Neuronal stem cell (in vitro differentiated cells): Measurements from ENCODE around the gene GNMT.
A peak's percentile ranks its signal among the peaks of the same experiment; 100 is the strongest.
"Not testable (repeated sequence)": the region's sequence is repeated elsewhere in the genome, so short reads cannot be mapped to it uniquely, and the experiment has no call there.

Experiments used
- DNase-seq: peaks from one replicate; pipeline ENCODE4 v3.0.0-alpha.2; 2013; ENCODE audit warnings: low spot score
- H2AFZ ChIP-seq: one replicate; pipeline ENCODE4 v1.6.1; 2013; ENCODE audit warnings: mild to moderate bottlenecking, low read length, inconsistent platforms
- H2AK5ac ChIP-seq: 2 replicates; pipeline ENCODE4 v1.6.1; 2013; ENCODE audit warnings: low read depth, mild to moderate bottlenecking, inconsistent platforms, low read length, moderate library complexity, mixed read lengths
- H2BK120ac ChIP-seq: 2 replicates; pipeline ENCODE4 v1.6.1; 2013; ENCODE audit warnings: low read depth, mild to moderate bottlenecking, inconsistent platforms, low read length, moderate library complexity, mixed read lengths
- H2BK12ac ChIP-seq: one replicate; pipeline ENCODE4 v1.6.1; 2013; ENCODE audit warnings: low read length, inconsistent platforms
- H2BK15ac ChIP-seq: 2 replicates; pipeline ENCODE4 v1.6.1; 2013; ENCODE audit warnings: mild to moderate bottlenecking, low read length, inconsistent platforms, mixed read lengths
- H2BK5ac ChIP-seq: one replicate; pipeline ENCODE4 v1.6.1; 2013; ENCODE audit warnings: inconsistent platforms, mild to moderate bottlenecking, low read length, moderate library complexity
- H3K14ac ChIP-seq: one replicate; pipeline ENCODE4 v1.6.1; 2013; ENCODE audit warnings: low read length, inconsistent platforms
- H3K18ac ChIP-seq: 2 replicates; pipeline ENCODE4 v1.6.1; 2013; ENCODE audit warnings: low read length, inconsistent platforms
- H3K23ac ChIP-seq: 2 replicates; pipeline ENCODE4 v1.6.1; 2013; ENCODE audit warnings: low read depth, mild to moderate bottlenecking, mixed read lengths, low read length, inconsistent platforms; ENCODE audit not compliant: poor library complexity
- H3K27ac ChIP-seq: replicated peaks from 3 replicates; pipeline ENCODE4 v1.5.1; 2013; ENCODE audit warnings: low read length, inconsistent platforms
- H3K27me3 ChIP-seq, 3 experiments: 2 replicates each; pipeline ENCODE4 v1.6.1; 2013; ENCODE audit warnings: low read length in 3 of 3, mild to moderate bottlenecking in 2 of 3, inconsistent platforms in 1 of 3, low read depth in 1 of 3, mixed read lengths in 1 of 3, moderate library complexity in 1 of 3; ENCODE audit not compliant: control insufficient read depth in 3 of 3, insufficient read depth in 3 of 3
- H3K36me3 ChIP-seq, 2 donors: replicated peaks in 1 of 2; 2 replicates each; pipeline ENCODE4 v1.6.1; 2013; ENCODE audit warnings: low read length in 2 of 2; ENCODE audit not compliant: control insufficient read depth in 2 of 2, insufficient read depth in 2 of 2
- H3K4ac ChIP-seq: 2 replicates; pipeline ENCODE4 v1.6.1; 2013; ENCODE audit warnings: inconsistent platforms, mild to moderate bottlenecking, low read length, moderate library complexity
- H3K4me1 ChIP-seq, 2 donors: 1 replicate in 1 of 2; 2 replicates in 1 of 2; pipeline ENCODE4 v1.6.1; 2013; ENCODE audit warnings: low read length in 2 of 2, low read depth in 1 of 2; ENCODE audit not compliant: control insufficient read depth in 2 of 2, insufficient read depth in 1 of 2
- H3K4me2 ChIP-seq: one replicate; pipeline ENCODE4 v1.6.1; 2013; ENCODE audit warnings: mild to moderate bottlenecking, low read length, inconsistent platforms; ENCODE audit not compliant: insufficient read depth, poor library complexity, severe bottlenecking
- H3K4me3 ChIP-seq, 2 donors: 2 replicates each; pipeline ENCODE4 v1.5.1; 2013; ENCODE audit warnings: low read length in 2 of 2, mild to moderate bottlenecking in 2 of 2, inconsistent platforms in 1 of 2, moderate library complexity in 1 of 2
- H3K79me1 ChIP-seq: one replicate; pipeline ENCODE4 v1.6.1; 2013; ENCODE audit warnings: low read depth, mild to moderate bottlenecking, inconsistent platforms, low read length, moderate library complexity
- H3K9ac ChIP-seq: one replicate; pipeline ENCODE4 v1.6.1; 2013; ENCODE audit warnings: mild to moderate bottlenecking, low read depth, low read length, inconsistent platforms; ENCODE audit not compliant: poor library complexity
- H3K9me3 ChIP-seq, 2 donors: replicated peaks in 1 of 2; 2 replicates each; pipeline versions ENCODE3 to v1.6.1; 2013; ENCODE audit warnings: low read length in 2 of 2, mild to moderate bottlenecking in 2 of 2, inconsistent platforms in 1 of 2, low read depth in 1 of 2, mixed read lengths in 1 of 2, moderate library complexity in 1 of 2; ENCODE audit not compliant: control insufficient read depth in 2 of 2, insufficient read depth in 1 of 2
- H4K8ac ChIP-seq: one replicate; pipeline ENCODE4 v1.6.1; 2013; ENCODE audit warnings: low read depth, mild to moderate bottlenecking, inconsistent platforms, low read length, moderate library complexity
- H4K91ac ChIP-seq: one replicate; pipeline ENCODE4 v1.6.1; 2013; ENCODE audit warnings: low read length, low read depth, mild to moderate bottlenecking, inconsistent platforms; ENCODE audit not compliant: poor library complexity
- WGBS, 2 donors: extraction: QIAGEN DNeasy Blood & Tissue Kit; methylation state at CpG; one replicate each; pipeline ENCODE4 v1.1.7; 2013; ENCODE audit warnings: missing lambda C conversion rate in 2 of 2, mixed read lengths in 1 of 2; ENCODE audit not compliant: insufficient read length in 2 of 2, insufficient replicate concordance in 1 of 2; ENCODE audit errors: extremely low coverage in 2 of 2; 5-methylcytosine and 5-hydroxymethylcytosine counted together

GNMT gene

DNA sequence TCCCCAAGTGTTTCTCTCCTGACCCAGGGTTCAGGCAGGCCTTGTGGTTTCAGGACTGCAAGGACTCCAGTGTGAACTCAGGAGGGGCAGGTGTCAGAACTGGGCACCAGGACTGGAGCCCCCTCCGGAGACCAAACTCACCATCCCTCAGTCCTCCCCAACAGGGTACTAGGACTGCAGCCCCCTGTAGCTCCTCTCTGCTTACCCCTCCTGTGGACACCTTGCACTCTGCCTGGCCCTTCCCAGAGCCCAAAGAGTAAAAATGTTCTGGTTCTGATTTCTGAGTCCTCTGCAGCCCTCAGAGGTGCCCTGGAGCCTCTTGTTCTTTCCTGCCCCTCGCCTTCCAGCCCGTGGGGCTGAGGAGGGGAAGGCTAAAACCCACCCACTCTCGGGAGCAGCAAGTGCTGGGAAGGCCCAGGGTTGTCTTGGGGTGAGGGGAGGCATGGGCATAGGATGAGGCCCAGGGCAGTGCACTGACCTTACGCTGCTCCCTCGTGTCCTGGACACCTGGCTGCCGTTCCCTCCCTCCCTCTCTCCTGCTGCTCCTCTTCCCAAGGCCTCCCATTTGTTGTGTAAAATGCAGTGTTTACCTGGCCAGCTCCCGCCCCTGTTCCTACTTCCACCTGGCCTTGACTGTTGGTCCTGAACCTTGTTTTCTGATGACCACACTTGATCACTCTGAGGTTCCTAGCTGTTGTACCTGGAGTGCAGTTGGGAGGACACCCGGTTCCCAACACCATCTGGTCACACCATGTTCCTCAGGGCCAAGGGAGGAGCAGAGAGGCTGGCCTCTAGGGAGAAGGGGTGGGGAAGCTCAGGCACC, 21.4 kb upstream of the GNMT start:
- Histone ChIP-seq H3K4me2 (no peak overlapping the region), H4K8ac (no peak overlapping the region), H3K23ac (no peak overlapping the region), H2AFZ (no peak overlapping the region), H3K4ac (no peak overlapping the region), H3K9ac (no peak overlapping the region), H3K36me3 (peaks cover 55 to 96% of the 10 kb centered on the region in 2 donors), H3K79me1 (peaks cover 9% of the 10 kb centered on the region), H2BK15ac (no peak overlapping the region), H2BK120ac (no peak overlapping the region), H3K9me3 (peaks cover 0 to 2% of the 10 kb centered on the region in 2 donors), H3K4me3 (peak overlapping the region in 1 of 2 donors; percentile 32), H2BK5ac (no peak overlapping the region), H3K27me3 (no peaks in the 10 kb centered on the region), H2BK12ac (no peak overlapping the region), H3K18ac (no peak overlapping the region), H3K4me1 (no peaks in the 10 kb centered on the region), H4K91ac (no peak overlapping the region), H2AK5ac (no peak overlapping the region), H3K27ac (no peak overlapping the region), H3K14ac (no peak overlapping the region)
- no peak for DNase-seq
- no CpG with 5 or more reads among the region's 9 CpGs for WGBS, 2 donors

DNA sequence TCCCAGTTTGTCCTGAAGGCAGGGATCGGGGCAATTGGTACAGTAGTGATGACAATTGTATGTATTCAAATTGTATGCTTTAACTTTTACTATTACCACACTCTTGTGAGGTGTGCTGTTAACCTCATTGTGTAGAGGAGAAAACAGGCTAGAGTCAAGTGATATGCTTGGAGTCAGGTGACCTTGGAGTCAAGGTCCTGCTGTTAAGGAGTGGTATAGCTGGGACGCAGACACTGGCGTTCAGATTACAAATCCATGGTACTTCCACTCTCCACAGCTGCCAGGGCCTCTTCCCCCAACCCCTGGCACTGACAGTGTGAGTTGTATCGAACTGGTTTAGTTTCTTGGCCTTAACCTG, 20.8 kb upstream of the GNMT start:
- Histone ChIP-seq H3K9ac (no peak overlapping the region), H4K91ac (no peak overlapping the region), H3K4me3 (no peak overlapping the region), H3K14ac (no peak overlapping the region), H4K8ac (no peak overlapping the region), H2BK120ac (no peak overlapping the region), H3K27me3 (no peaks in the 10 kb centered on the region), H2BK5ac (no peak overlapping the region), H3K79me1 (peaks cover 8% of the 10 kb centered on the region), H3K27ac (no peak overlapping the region), H3K4ac (no peak overlapping the region), H2AFZ (no peak overlapping the region), H2BK12ac (no peak overlapping the region), H2BK15ac (no peak overlapping the region), H3K23ac (no peak overlapping the region), H3K18ac (no peak overlapping the region), H3K9me3 (no peaks in the 10 kb centered on the region), H3K4me1 (no peaks in the 10 kb centered on the region), H2AK5ac (no peak overlapping the region), H3K4me2 (no peak overlapping the region), H3K36me3 (peaks cover 50 to 95% of the 10 kb centered on the region in 2 donors)
- DNase-seq, result no peak
- no CpG with 5 or more reads among the region's 4 CpGs for WGBS, 2 donors

DNA sequence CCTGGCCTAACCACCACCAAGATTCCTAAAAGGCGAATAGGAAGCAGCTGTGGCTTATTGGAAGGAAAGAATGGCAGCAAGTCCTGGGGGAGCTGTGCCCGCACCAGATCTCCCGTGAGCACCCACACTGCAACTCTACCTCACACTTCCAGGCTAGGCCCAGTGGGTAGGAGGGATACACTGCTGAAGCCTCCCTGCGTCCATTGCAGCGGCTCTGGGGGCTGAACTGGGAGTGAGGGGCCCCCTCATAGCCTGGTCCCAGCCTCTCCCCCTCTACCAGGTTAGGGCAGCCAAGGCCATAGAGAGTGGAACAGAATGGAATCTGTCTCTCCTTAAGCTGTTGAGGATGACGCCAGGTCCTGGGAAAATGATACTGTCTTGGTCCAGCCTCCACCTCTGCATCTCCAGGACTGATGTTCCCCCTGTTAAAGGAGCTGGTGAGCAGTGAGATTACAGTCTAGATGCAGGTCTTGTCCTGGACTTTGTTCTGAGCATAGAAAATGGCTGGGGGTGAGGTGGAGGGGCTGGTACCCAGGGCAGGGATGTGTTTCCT, 20.0 kb upstream of the GNMT start:
- no peak overlapping the region for H3K27ac ChIP-seq
- no peak overlapping the region for H2AFZ ChIP-seq
- H3K36me3 ChIP-seq, result peaks cover 47 to 92% of the 10 kb centered on the region in 2 donors
- DNase-seq, result no peak
- H3K9ac ChIP-seq, result no peak overlapping the region
- no peaks in the 10 kb centered on the region for H3K4me1 ChIP-seq
- WGBS, 2 donors, result no CpG with 5 or more reads among the region's 6 CpGs
- no peak overlapping the region for H2BK5ac ChIP-seq
- H2BK120ac ChIP-seq, result no peak overlapping the region
- H3K18ac ChIP-seq, result no peak overlapping the region
- H4K91ac ChIP-seq, result no peak overlapping the region
- H3K79me1 ChIP-seq, result peaks cover 8% of the 10 kb centered on the region
- H3K23ac ChIP-seq, result no peak overlapping the region
- no peaks in the 10 kb centered on the region for H3K9me3 ChIP-seq
- no peak overlapping the region for H3K4ac ChIP-seq
- H3K27me3 ChIP-seq, result no peaks in the 10 kb centered on the region
- peak overlapping the region; percentile 14 for H3K4me2 ChIP-seq
- H2BK15ac ChIP-seq, result no peak overlapping the region
- H3K4me3 ChIP-seq, result no peak overlapping the region
- H3K14ac ChIP-seq, result no peak overlapping the region
- H2BK12ac ChIP-seq, result no peak overlapping the region
- H2AK5ac ChIP-seq, result no peak overlapping the region
- no peak overlapping the region for H4K8ac ChIP-seq

DNA sequence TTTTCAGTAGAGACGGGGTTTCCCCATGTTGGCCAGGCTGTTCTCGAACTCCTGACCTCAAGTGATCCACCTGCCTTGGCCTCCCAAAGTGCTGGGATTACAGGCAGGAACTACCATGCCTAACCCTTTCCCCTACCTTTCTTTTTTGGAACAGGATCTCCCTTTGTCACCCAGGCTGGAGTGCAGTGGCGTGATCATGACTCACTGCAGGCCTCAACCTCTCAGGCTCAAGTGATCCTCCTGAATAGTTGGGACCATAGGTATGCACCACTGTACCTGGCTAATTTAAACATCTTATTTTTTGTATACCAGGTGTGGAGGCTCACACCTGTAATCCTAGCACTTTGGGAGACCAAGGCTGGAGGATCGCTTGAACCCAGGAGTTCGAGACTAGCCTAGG, 19.2 kb upstream of the GNMT start:
- not testable (repeated sequence) for H3K4ac ChIP-seq

More for the DNA sequence above, 19.2 kb upstream of the GNMT start:
- H3K79me1 ChIP-seq, H3K14ac ChIP-seq, H3K9me3 ChIP-seq, H3K4me2 ChIP-seq, H2BK12ac ChIP-seq, H3K23ac ChIP-seq, H2BK5ac ChIP-seq, H3K4me1 ChIP-seq, DNase-seq, H4K91ac ChIP-seq, H3K18ac ChIP-seq, H3K4me3 ChIP-seq, H4K8ac ChIP-seq, H2BK15ac ChIP-seq, H2BK120ac ChIP-seq, H2AK5ac ChIP-seq, H3K9ac ChIP-seq, H3K27ac ChIP-seq, H3K27me3 ChIP-seq, H2AFZ ChIP-seq: not testable (repeated sequence)
- H3K36me3 ChIP-seq, result peaks cover 40 to 88% of the 10 kb centered on the region in 2 donors
- no CpG with 5 or more reads among the region's 5 CpGs for WGBS, 2 donors
